GM18951 (cell line): ENCODE measurements around the gene CRKL.

ENCODE experiments used
- POLR2A ChIP-seq: IDR thresholded peaks from 4 replicates; pipeline ENCODE4 v1.6.1; 2011; ENCODE audit warnings: mild to moderate bottlenecking; ENCODE audit not compliant: insufficient read length, insufficient read depth; ENCODE audit errors: extremely low read depth
- in situ Hi-C: fragments of 300-500 bp; cut with MboI; formaldehyde crosslinking; loops from one replicate; pipeline ENCODE4 v1.12.0; 2022; ENCODE audit warnings: low sequenced_read_pairs, mixed read lengths, inconsistent platforms; ENCODE audit not compliant: unreplicated experiment

Gene CRKL

DNA sequence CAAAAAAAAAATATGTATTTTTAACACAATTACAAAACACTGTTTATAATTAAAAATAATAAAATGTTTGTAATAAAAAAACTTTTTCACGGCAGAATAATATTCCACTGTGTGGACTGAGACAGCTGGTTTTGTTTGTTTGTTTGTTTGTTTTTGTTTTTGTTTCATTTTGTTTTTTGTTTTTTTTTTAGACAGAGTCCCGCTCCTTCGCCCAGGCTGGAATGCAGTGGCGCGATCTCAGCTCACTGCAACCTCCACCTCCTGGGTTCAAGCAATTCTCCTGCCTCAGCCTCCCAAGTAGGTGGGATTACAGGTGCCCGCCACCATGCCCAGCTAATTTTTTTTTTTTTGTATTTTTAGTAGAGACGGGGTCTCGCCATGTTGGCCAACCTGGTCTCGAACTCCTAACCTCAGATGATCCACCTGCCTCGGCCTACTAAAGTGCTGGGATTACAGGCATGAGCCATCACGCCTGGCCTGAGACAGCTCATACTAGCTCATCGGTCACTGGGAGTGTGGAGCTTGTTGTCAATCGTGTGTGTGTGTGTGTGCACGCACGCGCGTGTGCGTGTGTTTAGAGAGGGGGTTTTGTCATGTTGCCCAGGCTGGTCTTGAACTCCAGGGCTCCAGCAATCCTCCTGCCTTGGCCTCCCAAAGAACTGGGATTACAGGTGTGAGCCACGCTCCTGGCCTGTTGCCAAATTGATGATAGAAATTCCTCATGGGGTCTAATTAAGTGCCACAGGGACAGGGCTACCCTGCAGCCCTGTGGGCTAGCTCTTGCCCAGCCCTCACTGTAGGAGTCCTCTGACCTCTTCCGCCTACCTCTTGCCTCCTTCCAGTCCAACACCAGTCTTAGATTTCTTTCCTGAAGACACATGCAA lies 42.6 kb downstream of the CRKL start:
- in situ Hi-C loops, result no loop called here
- no peak for TF ChIP-seq POLR2A

DNA sequence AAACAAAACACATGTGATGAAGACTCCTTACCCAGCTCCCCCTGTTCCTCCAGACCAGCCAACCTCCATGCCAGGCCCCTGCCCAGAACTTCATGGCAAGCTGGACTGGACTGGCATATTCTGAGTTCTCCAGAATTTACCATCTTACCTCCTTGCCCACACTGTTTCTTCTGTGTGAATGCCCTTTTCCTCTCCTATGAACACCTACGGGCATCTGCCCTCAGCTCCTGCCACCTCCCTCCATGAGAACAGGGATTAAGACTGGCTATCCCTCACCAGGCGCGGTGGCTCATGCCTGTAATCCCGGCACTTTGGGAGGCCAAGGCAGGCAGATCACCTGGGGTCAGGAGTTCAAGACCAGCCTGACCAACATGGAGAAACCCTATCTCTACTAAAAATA lies 43.4 kb downstream of the CRKL start:
- in situ Hi-C loops, result no loop called here
- no peak for TF ChIP-seq POLR2A

DNA sequence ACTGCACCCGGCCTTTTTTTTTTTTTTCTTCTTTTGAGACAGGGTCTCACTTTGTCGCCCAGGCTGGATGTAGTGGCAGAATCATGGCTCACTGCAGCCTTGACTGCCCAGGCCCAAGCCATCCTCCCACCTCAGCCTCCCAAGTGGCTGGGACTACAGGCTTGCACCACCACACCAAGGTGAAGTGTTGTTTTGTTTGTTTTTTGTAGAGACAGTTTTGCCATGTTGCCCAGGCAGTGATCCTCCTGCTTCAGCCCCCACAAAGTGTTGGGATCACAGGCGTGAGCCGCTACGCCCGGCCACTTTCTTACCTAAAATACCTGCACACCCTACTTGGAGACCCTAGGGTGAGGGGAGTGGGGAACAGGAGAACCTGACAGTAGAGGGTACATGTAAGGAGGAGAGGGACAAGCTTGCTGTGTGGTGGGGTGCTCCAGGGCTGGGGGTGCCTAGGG lies 45.3 kb downstream of the CRKL start:
- in situ Hi-C loops, result no loop called here
- no peak for TF ChIP-seq POLR2A

DNA sequence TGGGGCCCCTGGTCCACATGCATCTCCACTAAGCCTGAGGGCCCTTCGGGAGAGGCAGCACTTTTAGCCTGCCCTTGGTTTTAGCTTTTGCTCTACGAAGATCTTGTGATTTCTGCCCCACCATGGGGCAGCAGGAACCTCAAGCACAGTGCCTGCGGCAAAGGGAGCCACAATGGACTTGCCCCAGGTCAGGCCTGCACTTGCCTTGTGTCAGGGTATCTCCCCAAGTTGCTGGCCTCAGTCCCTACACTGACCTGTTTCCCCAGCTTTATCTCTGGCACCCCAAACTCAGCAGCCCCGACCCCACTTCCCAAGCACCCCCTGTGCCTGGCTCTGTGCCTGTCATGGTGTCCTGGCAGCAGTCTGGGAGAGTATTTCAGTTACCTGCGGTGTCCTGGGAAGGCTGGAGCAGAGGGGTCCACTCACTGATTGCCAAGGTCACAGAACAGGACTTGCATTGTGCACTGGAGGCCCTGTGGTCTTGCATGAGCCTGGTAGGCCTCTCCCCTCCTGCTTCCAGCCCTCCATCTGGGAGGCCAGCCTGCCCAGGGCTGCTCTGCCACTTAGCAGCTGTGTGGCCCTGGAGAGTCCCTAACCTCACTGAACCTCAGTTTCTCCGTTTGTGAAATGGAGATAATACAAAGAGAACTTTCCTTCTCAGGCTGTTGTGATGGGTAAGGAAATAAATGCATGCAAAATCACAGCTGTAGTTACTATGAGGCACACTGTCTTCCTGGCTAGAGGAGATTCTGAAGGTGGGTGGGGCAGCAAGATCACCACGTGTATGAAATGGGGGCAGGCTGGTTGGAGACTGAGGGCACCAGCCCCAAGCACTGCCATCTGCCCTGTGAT lies 46.2 kb downstream of the CRKL start:
- TF ChIP-seq POLR2A, result no peak
- in situ Hi-C loops, result no loop called here

DNA sequence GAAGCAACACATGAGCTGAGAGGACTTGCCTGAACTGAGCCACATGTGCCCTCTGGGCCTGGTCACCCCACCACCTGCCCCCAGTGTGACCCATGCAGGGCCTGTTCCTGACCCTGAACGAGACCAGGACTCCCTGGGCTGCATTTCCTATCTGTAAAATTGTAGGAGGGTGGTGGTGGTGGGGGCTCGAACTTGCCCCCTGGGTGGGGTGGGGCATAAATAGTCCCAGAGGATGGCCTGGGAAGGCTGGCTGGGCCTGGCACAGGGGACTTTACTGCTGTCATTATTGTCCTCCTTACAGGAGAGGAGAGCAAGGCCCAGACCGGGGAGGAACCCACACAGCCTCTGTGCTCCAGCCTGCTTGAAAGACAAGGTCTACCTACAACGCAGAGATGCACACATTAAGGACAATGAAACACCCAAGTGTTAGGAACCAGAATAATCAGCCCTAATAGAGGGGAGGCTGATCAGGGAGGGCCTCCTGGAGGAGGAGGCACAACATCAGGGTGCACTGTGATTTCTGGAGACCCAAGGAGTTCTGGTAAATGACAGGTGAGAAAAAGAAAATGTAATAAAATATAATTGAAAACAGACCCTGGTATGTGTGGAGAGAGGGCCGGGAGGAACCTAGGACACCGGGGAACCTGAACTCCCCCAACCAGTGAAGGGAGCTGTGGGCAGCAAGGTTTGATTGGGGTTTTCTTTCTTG lies 47.0 kb downstream of the CRKL start:
- in situ Hi-C loops, result no loop called here
- TF ChIP-seq POLR2A, result no peak

DNA sequence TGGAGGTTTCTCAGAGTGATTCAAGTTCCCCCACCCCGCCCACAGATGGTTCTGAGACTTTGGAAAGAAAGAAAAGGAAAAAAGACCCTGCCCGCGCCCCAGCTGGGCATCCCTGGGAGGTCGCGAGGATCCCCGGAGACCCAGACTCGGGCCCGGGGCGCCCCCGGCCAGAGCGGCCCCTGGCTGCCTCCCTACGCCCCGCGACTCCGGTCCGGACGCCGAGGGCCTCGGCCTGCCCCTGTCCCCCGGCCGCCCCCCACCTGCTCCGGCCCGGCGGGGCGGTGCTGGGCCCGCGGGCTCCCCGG lies 47.5 kb downstream of the CRKL start:
- in situ Hi-C loops, result no loop called here
- no peak for TF ChIP-seq POLR2A

DNA sequence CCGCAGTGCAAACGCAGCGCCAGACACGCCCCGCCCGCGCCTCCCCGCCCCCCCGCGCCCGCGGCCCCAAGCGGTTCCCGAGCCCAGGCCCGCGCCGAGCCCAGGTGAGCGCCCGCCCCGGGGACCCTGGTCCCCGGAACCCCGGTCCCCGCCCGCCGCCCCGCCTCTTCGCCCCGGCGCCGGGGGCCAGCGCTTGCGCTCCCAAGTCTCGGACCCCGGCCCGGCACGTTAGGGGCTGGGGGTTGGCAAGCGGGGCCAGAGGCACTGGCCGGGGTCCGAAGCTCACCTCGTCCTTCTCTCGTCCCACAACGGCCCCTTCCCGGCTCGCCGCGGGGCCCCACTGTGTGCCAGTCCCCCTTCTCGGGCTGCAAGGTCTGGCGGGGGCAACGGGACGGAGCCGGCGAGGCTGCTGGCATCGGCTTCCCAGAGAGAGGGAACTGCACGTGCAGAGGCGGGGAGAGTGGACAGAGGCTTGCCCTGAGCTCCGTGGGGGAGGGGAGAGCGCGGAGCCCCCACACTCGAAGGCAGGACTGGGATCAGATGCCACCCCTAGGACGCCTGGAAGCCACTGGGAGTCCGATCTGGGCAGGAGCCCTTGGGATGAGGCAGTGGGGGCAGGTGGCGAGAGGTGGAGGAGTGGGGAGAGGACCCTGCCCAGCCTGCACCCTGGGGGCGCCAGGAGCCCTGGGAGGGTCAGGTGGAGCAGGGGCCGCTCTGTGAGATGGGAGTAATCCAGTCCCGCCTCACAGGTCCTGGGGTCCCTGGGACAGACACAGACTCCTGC lies 48.1 kb downstream of the CRKL start:
- in situ Hi-C loops, result no loop called here
- TF ChIP-seq POLR2A, result no peak

DNA sequence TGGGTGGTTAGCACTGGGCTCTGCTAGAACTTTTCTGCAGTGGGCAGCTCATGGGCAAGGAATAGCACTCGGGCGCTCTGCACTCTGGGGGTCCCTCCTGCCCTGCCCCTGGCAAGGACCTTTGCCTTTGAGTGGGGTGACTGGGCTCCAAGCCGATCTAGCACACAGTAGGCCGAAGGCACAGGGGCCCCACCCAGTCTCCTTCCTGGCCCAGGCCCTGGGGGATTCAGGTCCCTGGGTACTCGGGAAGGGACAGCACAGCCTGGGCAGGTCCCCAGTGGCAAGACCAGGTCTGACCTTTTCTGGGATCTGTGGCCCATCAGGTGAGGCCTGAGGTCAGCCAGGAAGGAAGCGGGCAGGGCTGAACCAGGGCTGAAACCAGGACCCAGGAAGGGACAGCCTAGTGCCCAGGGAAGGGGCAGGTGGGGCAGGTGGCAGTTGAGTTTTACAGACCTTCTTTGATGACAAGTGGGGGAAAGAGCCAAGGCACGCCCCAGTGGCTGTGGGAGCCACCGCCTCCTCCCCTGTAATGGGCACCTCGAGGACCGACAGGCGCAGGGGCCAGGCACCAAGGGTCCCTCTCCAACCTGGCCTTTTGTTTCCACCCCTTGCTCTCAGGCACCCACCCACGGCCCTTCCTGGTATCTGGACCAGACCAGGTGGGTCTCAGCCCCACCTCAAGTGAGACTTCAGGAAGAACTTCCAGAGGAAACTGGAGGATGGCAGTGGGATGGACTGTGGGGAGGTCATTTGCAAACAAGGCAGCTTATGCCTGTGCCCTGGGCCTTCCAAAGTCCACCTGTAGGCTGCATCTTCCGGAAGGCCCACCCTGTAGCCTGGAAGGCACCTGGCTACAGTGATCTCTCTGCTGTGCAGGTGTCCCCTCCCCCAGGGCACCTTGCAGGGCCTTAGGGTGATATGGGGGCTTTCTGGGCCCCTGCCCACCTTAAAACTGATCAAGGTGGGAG lies 49.0 kb downstream of the CRKL start:
- no peak for TF ChIP-seq POLR2A
- in situ Hi-C loops, result no loop called here

DNA sequence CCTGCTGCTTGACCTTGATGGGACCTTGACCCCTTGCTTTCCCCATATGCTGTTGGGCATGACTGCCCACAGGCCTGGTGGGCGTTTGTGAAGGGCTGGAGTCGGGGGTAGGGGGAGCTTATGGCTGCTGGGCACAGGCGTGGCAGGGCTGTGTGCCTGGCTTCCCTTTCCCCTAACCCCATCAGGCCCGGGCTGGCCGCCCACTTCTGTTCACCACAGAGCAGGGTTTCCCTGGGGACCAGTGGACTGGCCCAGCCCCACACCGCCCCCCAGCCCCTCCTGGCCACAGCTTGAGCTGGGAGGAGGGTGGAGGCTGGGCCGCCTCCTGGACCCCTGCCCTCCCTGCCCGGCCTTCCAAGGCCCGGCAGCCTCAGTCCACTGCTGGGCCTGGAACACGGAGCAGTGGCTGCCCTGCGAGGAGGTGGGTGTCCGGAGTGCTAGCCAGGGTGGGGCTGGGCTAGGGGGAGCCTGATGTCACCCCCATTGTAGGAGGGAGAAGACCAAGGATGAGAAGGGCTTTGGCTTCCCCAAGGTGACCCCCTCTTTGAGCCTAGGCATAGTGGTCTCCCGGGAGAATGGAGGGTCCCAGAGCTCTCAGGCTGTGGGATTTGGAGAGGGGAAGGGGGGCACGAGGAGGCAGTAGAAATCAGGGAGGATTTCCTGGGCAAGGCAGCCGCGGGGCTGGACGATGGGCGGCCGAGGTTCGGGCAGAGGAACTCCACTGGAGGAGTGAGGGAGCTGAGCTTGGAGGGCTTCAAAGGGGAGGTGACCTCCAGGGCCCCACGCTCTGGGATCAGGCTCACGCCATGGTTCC lies 49.9 kb downstream of the CRKL start, which contains the start of gene AIFM3:
Gene AIFM3, plus strand, starts transcription at position 373 of the 814 bp plus-strand sequence. CDS start 690 bp downstream, outside the sequence.
- in situ Hi-C loops, result no loop called here
- TF ChIP-seq POLR2A, result no peak

DNA sequence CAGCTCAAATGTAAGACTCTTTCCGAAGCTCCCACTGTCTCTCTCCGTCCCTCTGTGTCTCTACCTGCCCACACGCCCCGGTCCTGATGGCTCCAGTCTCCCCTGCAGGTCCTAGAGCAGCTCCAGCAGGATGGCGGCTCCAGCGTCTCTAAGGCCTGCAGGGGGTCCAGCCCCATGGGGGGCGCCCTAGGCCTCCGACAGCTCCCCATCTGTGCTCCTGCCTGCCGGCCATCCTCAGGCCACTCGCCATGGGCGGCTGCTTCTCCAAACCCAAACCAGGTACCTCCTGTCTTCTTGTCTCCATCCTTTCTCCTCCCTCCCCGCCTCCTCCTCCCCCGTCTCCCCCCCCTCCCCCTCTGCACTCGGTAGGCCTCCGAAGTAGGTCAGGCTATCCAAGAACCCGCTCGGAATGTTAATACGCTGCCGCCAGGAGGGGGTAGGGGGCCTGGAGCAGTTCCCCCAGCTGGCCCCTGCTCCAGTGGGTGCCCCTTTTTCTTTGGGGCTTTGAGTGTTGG lies 50.5 kb downstream of the CRKL start:
- no peak for TF ChIP-seq POLR2A
- in situ Hi-C loops, result no loop called here
